ENCODE results near the gene TRIO. TPM values are rescaled to one million over a fixed set of nuclear protein-coding genes. Genes with fewer than 3 reads are reported as not detected.

Gene TRIO
- total RNA-seq, 1 experiment from 2014 or later, result 88.8 TPM

DNA sequence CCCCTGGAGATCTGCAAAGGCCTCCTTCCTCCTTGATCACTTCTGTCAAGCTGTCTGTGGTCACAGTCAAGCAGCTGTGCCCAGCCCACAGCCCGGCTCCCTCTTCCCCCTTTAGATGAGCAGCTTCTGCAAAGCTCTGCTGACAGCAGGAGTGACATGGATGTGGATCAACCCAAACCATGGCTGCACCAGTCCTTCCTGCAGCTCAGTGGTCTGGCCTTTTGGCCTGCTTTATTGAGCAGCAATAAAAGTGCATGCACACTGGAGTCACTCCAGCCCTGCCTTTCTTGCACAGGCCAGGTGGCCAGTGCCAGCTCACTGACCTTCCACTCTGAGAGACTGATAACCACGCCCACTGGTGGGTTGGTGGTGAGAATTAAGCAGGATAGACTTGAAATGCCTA is 347.2 kb downstream of the TRIO start (continued):
- TF ChIP-seq NR3C1 (CRISPR knock-in tag; conservative IDR thresholded peaks at IDR 0.05; ENCODE audit: low read depth) (no peak), JUN (CRISPR knock-in tag; IDR thresholded peaks at IDR 0.05) (no peak)

GRCh38 chr5:14491015-14491915 is 348.1 kb downstream of the TRIO start:
- ChIA-PET POLR2A (no interaction called here), CTCF (interaction anchor here (1.6 kb wide), 1 partner anchor 14 kb away, joined by 4 read pairs; no protein-coding TSS in a partner anchor)
- H3K4me1 Mint-ChIP-seq, result peaks cover 5% of the 10 kb centered on the region
- H3K27me3 Mint-ChIP-seq (ENCODE audit: low read depth), result no peaks in the 10 kb centered on the region
- H3K27ac Mint-ChIP-seq, result no peak overlapping the region; the same call in 1 of the 2 replicates
- H3K36me3 Mint-ChIP-seq, result peaks cover 34% of the 10 kb centered on the region
- no peak for DNase-seq (ENCODE audit: low spot score)
- H3K9me3 Mint-ChIP-seq, result no peaks in the 10 kb centered on the region
- no peak overlapping the region for H3K4me3 Mint-ChIP-seq
- TF ChIP-seq ATF6 (CRISPR knock-in tag; IDR thresholded peaks at IDR 0.05) (no peak), TCF7 (CRISPR knock-in tag; IDR thresholded peaks at IDR 0.05; ENCODE audit: low read depth) (no peak), SMAD4 (CRISPR knock-in tag; IDR thresholded peaks at IDR 0.05) (no peak), ZNF671 (CRISPR knock-in tag; IDR thresholded peaks at IDR 0.05) (no peak), FOXP1 (CRISPR knock-in tag; IDR thresholded peaks at IDR 0.05; ENCODE audit: borderline replicate concordance) (no peak), ZNF281 (CRISPR knock-in tag; IDR thresholded peaks at IDR 0.05) (no peak), E2F1 (CRISPR knock-in tag; IDR thresholded peaks at IDR 0.05) (no peak), USF1 (CRISPR knock-in tag; IDR thresholded peaks at IDR 0.05) (no peak), NR2C2 (CRISPR knock-in tag; IDR thresholded peaks at IDR 0.05) (no peak)
- TF ChIP-seq, protein P1, sequence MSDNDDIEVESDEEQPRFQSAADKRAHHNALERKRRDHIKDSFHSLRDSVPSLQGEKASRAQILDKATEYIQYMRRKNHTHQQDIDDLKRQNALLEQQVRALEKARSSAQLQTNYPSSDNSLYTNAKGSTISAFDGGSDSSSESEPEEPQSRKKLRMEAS (CRISPR knock-in tag; IDR thresholded peaks at IDR 0.05), result no peak
- TF ChIP-seq, protein P2, sequence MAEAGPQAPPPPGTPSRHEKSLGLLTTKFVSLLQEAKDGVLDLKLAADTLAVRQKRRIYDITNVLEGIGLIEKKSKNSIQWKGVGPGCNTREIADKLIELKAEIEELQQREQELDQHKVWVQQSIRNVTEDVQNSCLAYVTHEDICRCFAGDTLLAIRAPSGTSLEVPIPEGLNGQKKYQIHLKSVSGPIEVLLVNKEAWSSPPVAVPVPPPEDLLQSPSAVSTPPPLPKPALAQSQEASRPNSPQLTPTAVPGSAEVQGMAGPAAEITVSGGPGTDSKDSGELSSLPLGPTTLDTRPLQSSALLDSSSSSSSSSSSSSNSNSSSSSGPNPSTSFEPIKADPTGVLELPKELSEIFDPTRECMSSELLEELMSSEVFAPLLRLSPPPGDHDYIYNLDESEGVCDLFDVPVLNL (CRISPR knock-in tag; IDR thresholded peaks at IDR 0.05; ENCODE audit: borderline replicate concordance, low read depth), result no peak
- ATAC-seq, result no peak
